Keratinocyte (primary cell): ENCODE results near the gene MFAP4. TPM values are rescaled to one million over a fixed set of nuclear protein-coding genes. Genes with fewer than 3 reads are reported as not detected.

ENCODE experiments used
- DNase-seq: peaks from one replicate; pipeline ENCODE4 v3.0.0-alpha.2; 2011; ENCODE audit warnings: low read depth, missing footprints, low spot score
- FAIRE-seq: peaks from 2 replicates; lab custom pipeline; 2011; peaks lifted over from hg19 to GRCh38; lab: Jason Lieb, UNC
- H2AFZ ChIP-seq: 2 replicates; pipeline ENCODE4 v1.6.0; 2012; ENCODE audit warnings: low read length, control low read depth, inconsistent platforms; ENCODE audit not compliant: control insufficient read depth
- H3K27ac ChIP-seq: 2 replicates; pipeline ENCODE4 v1.5.1; 2011; ENCODE audit warnings: low read length; ENCODE audit not compliant: control insufficient read depth, insufficient read depth
- H3K27me3 ChIP-seq: 3 replicates; pipeline ENCODE4 v1.6.0; 2011; ENCODE audit warnings: low read length; ENCODE audit not compliant: control insufficient read depth, insufficient read depth; ENCODE audit errors: extremely low read depth
- H3K36me3 ChIP-seq, 2 experiments: 2 replicates in 1 of 2; 3 replicates in 1 of 2; pipeline ENCODE4 v1.5.1; 2011; ENCODE audit warnings: low read length in 2 of 2, mild to moderate bottlenecking in 1 of 2; ENCODE audit not compliant: control insufficient read depth in 2 of 2, insufficient read depth in 2 of 2; ENCODE audit errors: extremely low read depth in 1 of 2
- H3K4me1 ChIP-seq: 3 replicates; pipeline ENCODE4 v1.5.1; 2011; ENCODE audit warnings: low read length; ENCODE audit not compliant: control insufficient read depth, insufficient read depth; ENCODE audit errors: extremely low read depth
- H3K4me2 ChIP-seq: 3 replicates; pipeline ENCODE4 v1.6.0; 2011; ENCODE audit warnings: low read depth, low read length; ENCODE audit not compliant: control insufficient read depth, insufficient read depth; ENCODE audit errors: extremely low read depth
- H3K4me3 ChIP-seq, 3 experiments: fragments of 200-600 bp in 1 of 3; sonication (generic) in 1 of 3; 2 replicates in 2 of 3; 3 replicates in 1 of 3; pipeline ENCODE4 v1.5.1; 2011 to 2016; ENCODE audit warnings: low read length in 3 of 3, mild to moderate bottlenecking in 3 of 3, control low read depth in 2 of 3, inconsistent platforms in 1 of 3, low read depth in 1 of 3, mixed read lengths in 1 of 3, mixed run types in 1 of 3, moderate library complexity in 1 of 3; ENCODE audit not compliant: control insufficient read depth in 2 of 3, insufficient read depth in 2 of 3; ENCODE audit errors: extremely low read depth in 1 of 3
- H3K79me2 ChIP-seq: 2 replicates; pipeline ENCODE4 v1.6.0; 2012; ENCODE audit warnings: low read length; ENCODE audit not compliant: control insufficient read depth, insufficient read depth
- H3K9ac ChIP-seq: 3 replicates; pipeline ENCODE4 v1.6.0; 2011; ENCODE audit warnings: low read length; ENCODE audit not compliant: control insufficient read depth, insufficient read depth; ENCODE audit errors: extremely low read depth
- H3K9me1 ChIP-seq: 3 replicates; pipeline ENCODE4 v1.6.0; 2011; ENCODE audit warnings: low read length; ENCODE audit not compliant: control insufficient read depth, insufficient read depth; ENCODE audit errors: extremely low read depth
- H3K9me3 ChIP-seq: 2 replicates; pipeline ENCODE4 v1.5.1; 2012; ENCODE audit warnings: low read depth, low read length; ENCODE audit not compliant: control insufficient read depth
- H4K20me1 ChIP-seq: 3 replicates; pipeline ENCODE4 v1.6.0; 2011; ENCODE audit warnings: low read length; ENCODE audit not compliant: control insufficient read depth, insufficient read depth; ENCODE audit errors: extremely low read depth
- CTCF ChIP-seq, 3 experiments: IDR thresholded peaks in 1 of 3; conservative IDR thresholded peaks in 1 of 3; optimal IDR thresholded peaks in 1 of 3; 2 replicates in 2 of 3; 3 replicates in 1 of 3; pipeline versions ENCODE3 to v1.5.1; 2011; ENCODE audit warnings: low read length in 3 of 3, mild to moderate bottlenecking in 3 of 3, moderate library complexity in 2 of 3, control low read depth in 1 of 3, inconsistent platforms in 1 of 3; ENCODE audit not compliant: insufficient read depth in 2 of 3; ENCODE audit errors: extremely low read depth in 1 of 3
- EZH2 ChIP-seq: IDR thresholded peaks from one replicate; pipeline ENCODE4 v1.6.1; 2012; ENCODE audit warnings: inconsistent platforms, mild to moderate bottlenecking, low read length, moderate library complexity
- dilution Hi-C: fragments of 300-500 bp; cut with MboI; formaldehyde crosslinking; loops from one replicate; pipeline ENCODE4 v1.7.0; 2020; ENCODE audit warnings: low sequenced_read_pairs; ENCODE audit not compliant: extremely low pct_ligation_motif_present
- polyA plus RNA-seq, 5 experiments: library from polyadenylated mRNA; depleted of rRNA in 3 of 5; stranded (reverse) in 3 of 5; stranded (forward) in 1 of 5; unstranded in 1 of 5; fragments of >200 nt; gene quantifications; 1 replicate in 1 of 5; 2 replicates in 3 of 5; 3 replicates in 1 of 5; pipeline versions ENCODE4 v1.2.1 to v1.2.3, GENCODE V29; 2011 to 2012; ENCODE audit warnings: missing spikeins in 2 of 5, low read depth in 1 of 5, low replicate concordance in 1 of 5

MFAP4 gene
- polyA plus RNA-seq, 1 donor (not counting 4 experiments of a cell fraction or from before 2014, with no cell fraction given): not detected

GRCh38 chr17:19415311-19415710, 28.3 kb upstream of the MFAP4 start:
- H3K9me3 ChIP-seq: no peaks in the 10 kb centered on the region
- no peak overlapping the region for H3K4me2 ChIP-seq
- H3K9ac ChIP-seq: no peak overlapping the region
- no peak for TF ChIP-seq EZH2
- no peak for TF ChIP-seq CTCF (optimal IDR thresholded peaks at IDR 0.05 in 1 of 3, IDR thresholded peaks at IDR 0.05 in 1 of 3, conservative IDR thresholded peaks at IDR 0.05 in 1 of 3; ENCODE audit: extremely low read depth in 1 of 3, insufficient read depth in 2 of 3, low read length in 3 of 3)
- dilution Hi-C loops: no loop called here
- H3K79me2 ChIP-seq: no peaks in the 10 kb centered on the region
- DNase-seq (no peak), FAIRE-seq (no peak)
- no peaks in the 10 kb centered on the region for H3K9me1 ChIP-seq
- no peaks in the 10 kb centered on the region for H4K20me1 ChIP-seq
- peaks cover 11% of the 10 kb centered on the region for H3K27me3 ChIP-seq
- no peak overlapping the region for H3K27ac ChIP-seq
- H3K4me3 ChIP-seq: no peak overlapping the region
- peaks cover under 1% of the 10 kb centered on the region for H3K4me1 ChIP-seq
- no peaks in the 10 kb centered on the region for H3K36me3 ChIP-seq
- H2AFZ ChIP-seq: no peak overlapping the region

GRCh38 chr17:19414396-19415280, 27.6 kb upstream of the MFAP4 start:
- peaks cover 7% of the 10 kb centered on the region for H3K4me1 ChIP-seq
- no peaks in the 10 kb centered on the region for H3K36me3 ChIP-seq
- FAIRE-seq: no peak
- H3K27ac ChIP-seq: no peak overlapping the region
- peaks cover 11% of the 10 kb centered on the region for H3K27me3 ChIP-seq
- dilution Hi-C loops: no loop called here
- no peak for DNase-seq
- no peak overlapping the region for H3K9ac ChIP-seq
- H3K9me3 ChIP-seq: no peaks in the 10 kb centered on the region
- H4K20me1 ChIP-seq: no peaks in the 10 kb centered on the region
- no peak overlapping the region for H2AFZ ChIP-seq
- TF ChIP-seq EZH2: no peak
- no peak for TF ChIP-seq CTCF (optimal IDR thresholded peaks at IDR 0.05 in 1 of 3, IDR thresholded peaks at IDR 0.05 in 1 of 3, conservative IDR thresholded peaks at IDR 0.05 in 1 of 3; ENCODE audit: extremely low read depth in 1 of 3, insufficient read depth in 2 of 3, low read length in 3 of 3)
- no peak overlapping the region for H3K4me2 ChIP-seq
- H3K79me2 ChIP-seq: no peaks in the 10 kb centered on the region
- H3K9me1 ChIP-seq: peaks cover 2% of the 10 kb centered on the region
- H3K4me3 ChIP-seq: no peak overlapping the region
